CD4-positive, alpha-beta memory T cell (primary cell): ENCODE data around the gene NUP50. TPM values are rescaled to one million over a fixed set of nuclear protein-coding genes. Genes with fewer than 3 reads are reported as not detected.
A peak's percentile ranks its signal among the peaks of the same experiment; 100 is the strongest.

Source experiments
- CTCF ChIA-PET: fragments of 350-600 bp; sonication (Branson Sonifier 250); formaldehyde crosslinking; loops from one replicate; lab custom pipeline; 2021; ENCODE audit warnings: inconsistent platforms; ENCODE audit not compliant: partially characterized antibody; lab: Charles Lee
- POLR2A ChIA-PET: fragments of 350-600 bp; sonication (Branson Sonifier 250); formaldehyde crosslinking; loops from one replicate; lab custom pipeline; 2021; ENCODE audit not compliant: partially characterized antibody; lab: Charles Lee
- DNase-seq, 5 donors: peaks; one replicate each; pipeline versions ENCODE4 v3.0.0 to v3.0.0-alpha.2; 2020 to 2022; ENCODE audit warnings: mixed read lengths in 1 of 5
- H3K27ac ChIP-seq: one replicate; pipeline ENCODE4 v1.7.0; 2013; ENCODE audit warnings: low read depth, low read length
- H3K27me3 ChIP-seq: 2 replicates; pipeline ENCODE4 v1.7.0; 2013; ENCODE audit warnings: mild to moderate bottlenecking, low read length, moderate library complexity; ENCODE audit not compliant: insufficient read depth
- H3K36me3 ChIP-seq: 2 replicates; pipeline ENCODE4 v1.7.0; 2013; ENCODE audit warnings: mild to moderate bottlenecking, low read length, moderate library complexity; ENCODE audit not compliant: insufficient read depth
- H3K4me1 ChIP-seq: 2 replicates; pipeline ENCODE4 v1.7.0; 2013; ENCODE audit warnings: mild to moderate bottlenecking, low read length, moderate library complexity; ENCODE audit not compliant: insufficient read depth
- H3K4me3 ChIP-seq, 2 donors: one replicate each; pipeline ENCODE4 v1.7.0; 2013; ENCODE audit warnings: low read length in 2 of 2, mild to moderate bottlenecking in 1 of 2
- H3K9me3 ChIP-seq, 2 donors: one replicate each; pipeline ENCODE4 v1.7.0; 2013; ENCODE audit warnings: low read length in 2 of 2, control low read depth in 1 of 2; ENCODE audit not compliant: control insufficient read depth in 1 of 2
- H3K27ac Mint-ChIP-seq, 7 donors: one replicate each; pipeline ENCODE4 v1.8.0; 2020 to 2021; ENCODE audit warnings: mixed read lengths in 7 of 7, mild to moderate bottlenecking in 6 of 7, inconsistent platforms in 3 of 7, moderate library complexity in 3 of 7
- H3K27me3 Mint-ChIP-seq, 2 donors: one replicate each; pipeline ENCODE4 v1.8.0; 2020 to 2021; ENCODE audit warnings: mixed read lengths in 2 of 2
- H3K36me3 Mint-ChIP-seq, 2 donors: one replicate each; pipeline ENCODE4 v1.8.0; 2020 to 2021; ENCODE audit warnings: mixed read lengths in 2 of 2, inconsistent platforms in 1 of 2, mild to moderate bottlenecking in 1 of 2
- H3K4me1 Mint-ChIP-seq, 4 donors: one replicate each; pipeline ENCODE4 v1.8.0; 2020 to 2021; ENCODE audit warnings: mixed read lengths in 4 of 4, mild to moderate bottlenecking in 1 of 4
- H3K4me3 Mint-ChIP-seq, 8 donors: one replicate each; pipeline ENCODE4 v1.8.0; 2020 to 2021; ENCODE audit warnings: mixed read lengths in 8 of 8, mild to moderate bottlenecking in 7 of 8, moderate library complexity in 6 of 8, inconsistent platforms in 3 of 8
- H3K9me3 Mint-ChIP-seq, 8 donors: one replicate each; pipeline ENCODE4 v1.8.0; 2020 to 2021; ENCODE audit warnings: mixed read lengths in 8 of 8, mild to moderate bottlenecking in 5 of 8, inconsistent platforms in 3 of 8, moderate library complexity in 1 of 8
- intact Hi-C: fragments of 100-400 bp; cut with micrococcal nuclease; formaldehyde crosslinking; loops from one replicate; pipeline ENCODE4 v1.15.1; 2023
- polyA plus RNA-seq, 2 donors: library from polyadenylated mRNA; unstranded; fragments of 300-500 nt; fragmentation: Illumina TruSeq; gene quantifications; one replicate each; pipeline ENCODE4 v1.2.3, GENCODE V29; 2021
- total RNA-seq, 2 experiments: library from RNA; stranded (reverse); gene quantifications; one replicate each; pipeline ENCODE4 v1.2.3, GENCODE V29; 2021

Gene NUP50
- total and polyA plus RNA-seq, 4 experiments from 2014 or later, result 40.1 to 158 (median 103) TPM

DNA sequence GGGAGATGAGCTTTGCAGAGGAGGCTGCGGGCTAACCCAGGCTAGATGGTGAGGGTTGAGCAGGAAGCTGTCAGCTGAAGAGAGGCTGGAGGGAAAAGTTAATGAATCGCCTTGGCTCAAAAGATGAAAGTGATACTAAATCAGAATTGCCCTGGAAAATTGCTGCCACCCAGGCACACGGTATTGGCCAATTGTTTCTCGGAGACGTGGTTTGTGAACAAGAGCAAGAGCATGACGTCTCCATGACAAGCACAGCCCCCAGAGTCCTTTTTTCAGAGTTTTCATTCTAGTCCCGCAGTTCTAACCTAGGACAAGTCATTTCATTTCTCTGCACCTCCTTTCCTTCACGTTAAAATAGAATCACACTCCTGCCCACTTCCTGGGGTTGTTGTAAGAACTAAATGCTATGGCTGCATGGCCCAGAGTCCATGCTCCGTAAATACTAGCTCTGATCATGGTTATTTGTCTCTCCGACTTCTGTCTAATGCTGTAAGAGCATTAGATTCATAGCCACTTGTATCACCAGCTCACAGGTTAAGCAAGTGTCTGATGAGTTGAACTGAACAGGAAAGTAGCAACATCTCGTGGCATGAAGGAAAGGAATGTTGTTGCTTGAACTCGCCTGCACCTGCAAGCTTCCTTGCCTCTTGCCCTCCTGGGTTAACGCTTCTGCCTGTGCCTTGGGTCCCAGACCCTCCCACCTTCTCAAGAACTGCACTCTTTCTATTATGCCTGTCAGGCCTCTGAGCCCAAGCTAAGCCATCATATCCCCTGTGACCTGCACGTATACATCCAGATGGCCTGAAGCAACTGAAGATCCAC lies 33.8 kb upstream of the NUP50 start:
- POLR2A ChIA-PET, result no interaction called here
- H3K4me1 Mint-ChIP-seq, result peaks cover 15 to 20% (median 17%) of the 10 kb centered on the region in 4 donors
- peaks cover 18 to 21% of the 10 kb centered on the region in 2 donors for H3K36me3 Mint-ChIP-seq
- CTCF ChIA-PET, result no interaction called here
- peaks cover 0 to 4% of the 10 kb centered on the region in 2 donors for H3K9me3 ChIP-seq
- H3K27ac Mint-ChIP-seq, result peak overlapping the region; percentile 62 to 94 (median 78)
- H3K4me3 ChIP-seq, result no peak overlapping the region
- peaks cover 0 to 11% (median 6%) of the 10 kb centered on the region in 8 donors for H3K9me3 Mint-ChIP-seq
- peaks cover 0 to 2% of the 10 kb centered on the region in 2 donors for H3K27me3 Mint-ChIP-seq
- peak in 2 of 5 donors; percentile 3 to 9 for DNase-seq
- H3K36me3 ChIP-seq, result peaks cover 10% of the 10 kb centered on the region
- intact Hi-C loops, result no loop called here
- peak overlapping the region; percentile 66 to 86 (median 80) for H3K4me3 Mint-ChIP-seq
- peaks cover 10% of the 10 kb centered on the region for H3K4me1 ChIP-seq
- no peaks in the 10 kb centered on the region for H3K27me3 ChIP-seq
- peak overlapping the region; percentile 1 for H3K27ac ChIP-seq

DNA sequence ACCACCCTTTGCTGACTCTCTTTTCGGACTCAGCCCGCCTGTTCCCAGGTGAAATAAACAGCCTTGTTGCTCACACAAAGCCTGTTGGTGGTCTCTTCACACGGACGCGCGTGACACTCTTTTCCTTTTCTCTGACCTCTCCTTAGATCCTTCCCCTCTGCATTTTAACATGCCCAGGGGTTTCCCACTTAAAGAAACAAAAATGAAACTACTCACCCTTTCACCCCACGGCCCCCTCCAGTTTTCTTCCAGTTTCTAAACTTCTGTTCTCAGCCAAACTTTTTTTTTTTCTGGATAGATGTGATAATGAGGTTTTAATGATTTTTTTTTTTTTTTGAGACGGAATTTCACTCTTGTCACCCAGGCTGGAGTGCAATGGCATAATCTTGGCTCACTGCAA lies 32.8 kb upstream of the NUP50 start:
- Histone ChIP-seq H3K4me3 (no peak overlapping the region), H3K27me3 (no peaks in the 10 kb centered on the region), H3K36me3 (peaks cover 10% of the 10 kb centered on the region), H3K27ac (no peak overlapping the region), H3K4me1 (peaks cover 10% of the 10 kb centered on the region), H3K9me3 (peaks cover 0 to 4% of the 10 kb centered on the region in 2 donors)
- Mint-ChIP-seq H3K27ac (peak overlapping the region in 2 of 7 donors; percentile 19 to 54), H3K4me3 (no peak overlapping the region), H3K9me3 (peaks cover 0 to 16% (median 6%) of the 10 kb centered on the region in 8 donors), H3K4me1 (peaks cover 15 to 20% (median 17%) of the 10 kb centered on the region in 4 donors), H3K36me3 (peaks cover 25 to 27% of the 10 kb centered on the region in 2 donors), H3K27me3 (peaks cover 0 to 2% of the 10 kb centered on the region in 2 donors)
- POLR2A ChIA-PET, result no interaction called here
- CTCF ChIA-PET, result no interaction called here
- no peak for DNase-seq
- intact Hi-C loops, result no loop called here

DNA sequence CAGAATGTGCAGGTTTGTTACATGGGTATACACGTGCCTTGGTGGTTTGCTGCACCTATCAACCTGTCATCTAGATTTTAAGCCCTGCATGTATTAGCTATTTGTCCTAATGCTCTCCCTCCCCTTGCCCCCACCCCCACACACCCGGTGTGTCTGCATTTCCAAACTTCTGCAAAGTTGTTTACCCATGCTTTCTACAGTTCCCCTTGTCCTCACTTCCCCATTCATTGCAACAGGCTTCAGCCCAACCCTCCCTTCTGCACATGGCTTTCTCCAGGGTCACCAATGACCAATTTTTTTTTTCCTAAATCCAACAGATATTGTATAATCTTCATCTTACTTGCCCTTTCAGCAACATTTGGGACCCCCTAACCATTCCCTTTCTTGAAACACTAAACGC lies 32.0 kb upstream of the NUP50 start:
- no peaks in the 10 kb centered on the region for H3K27me3 ChIP-seq

DNA sequence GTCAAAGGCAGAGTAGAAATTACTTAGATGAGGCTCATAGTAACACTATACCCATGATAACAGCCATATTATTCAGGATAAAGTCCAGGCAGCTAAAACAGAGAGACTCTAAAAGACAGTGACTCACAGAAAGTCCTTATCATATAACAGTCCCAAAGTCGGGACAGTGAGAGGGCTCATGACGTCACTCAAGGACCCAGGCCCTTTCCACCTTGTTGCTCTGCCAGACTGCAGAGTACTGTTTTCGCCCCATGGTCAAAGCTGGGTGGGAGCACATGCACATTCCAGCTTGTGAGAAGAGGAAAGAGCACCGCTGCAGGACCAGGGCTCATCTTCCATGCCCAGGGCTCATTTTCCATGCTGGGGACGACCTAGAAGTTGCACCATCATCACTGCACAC lies 29.4 kb upstream of the NUP50 start:
- Histone ChIP-seq H3K4me1 (peaks cover 8% of the 10 kb centered on the region), H3K36me3 (peaks cover 10% of the 10 kb centered on the region), H3K27me3 (no peaks in the 10 kb centered on the region), H3K9me3 (peaks cover 0 to 4% of the 10 kb centered on the region in 2 donors), H3K4me3 (no peak overlapping the region), H3K27ac (no peak overlapping the region)
- ChIA-PET POLR2A (no interaction called here), CTCF (no interaction called here)
- no peak for DNase-seq
- Mint-ChIP-seq H3K4me1 (peaks cover 12 to 17% (median 15%) of the 10 kb centered on the region in 4 donors), H3K27me3 (no peaks in the 10 kb centered on the region), H3K27ac (no peak overlapping the region), H3K36me3 (peaks cover 26 to 31% of the 10 kb centered on the region in 2 donors), H3K9me3 (peaks cover 0 to 16% (median 6%) of the 10 kb centered on the region in 8 donors), H3K4me3 (no peak overlapping the region)
- intact Hi-C loops, result no loop called here

More for the DNA sequence above, 32.0 kb upstream of the NUP50 start:
- H3K4me1 ChIP-seq, result peaks cover 10% of the 10 kb centered on the region
- Mint-ChIP-seq H3K27ac (peak overlapping the region in 1 of 7 donors; percentile 32), H3K4me1 (peaks cover 15 to 22% (median 18%) of the 10 kb centered on the region in 4 donors), H3K4me3 (peak overlapping the region in 1 of 8 donors; percentile 8), H3K36me3 (peaks cover 25 to 27% of the 10 kb centered on the region in 2 donors), H3K9me3 (peaks cover 0 to 16% (median 6%) of the 10 kb centered on the region in 8 donors), H3K27me3 (no peaks in the 10 kb centered on the region)
- H3K4me3 ChIP-seq, result no peak overlapping the region
- H3K36me3 ChIP-seq, result peaks cover 10% of the 10 kb centered on the region
- peaks cover 0 to 4% of the 10 kb centered on the region in 2 donors for H3K9me3 ChIP-seq
- CTCF ChIA-PET, result no interaction called here
- intact Hi-C loops, result no loop called here
- no peak overlapping the region for H3K27ac ChIP-seq
- POLR2A ChIA-PET, result no interaction called here
- no peak for DNase-seq

DNA sequence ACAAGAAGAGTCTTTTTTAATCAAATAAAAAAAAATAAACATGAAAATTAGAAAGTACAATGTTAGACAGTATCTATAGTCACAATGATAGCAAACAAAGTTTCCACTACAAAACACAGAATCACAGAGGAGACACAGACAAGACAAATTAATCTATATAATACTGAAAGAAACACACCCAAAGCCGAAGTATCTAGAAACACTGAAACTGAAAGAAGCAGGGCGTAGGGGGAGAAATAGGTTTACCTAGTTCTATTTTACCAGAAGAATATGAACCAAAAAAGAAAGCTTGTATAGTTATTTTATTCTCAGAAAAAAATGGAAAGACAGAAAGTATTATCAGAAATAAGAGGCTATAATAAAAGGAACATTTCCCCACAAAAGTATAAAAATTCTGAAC lies 27.1 kb upstream of the NUP50 start:
- no peak overlapping the region for H3K27ac ChIP-seq
- Mint-ChIP-seq H3K27me3 (no peaks in the 10 kb centered on the region), H3K27ac (no peak overlapping the region), H3K9me3 (peaks cover 0 to 16% (median 6%) of the 10 kb centered on the region in 8 donors), H3K4me1 (peaks cover 0 to 6% (median 2%) of the 10 kb centered on the region in 4 donors), H3K4me3 (peak overlapping the region in 1 of 8 donors; percentile 30), H3K36me3 (peaks cover 28 to 35% of the 10 kb centered on the region in 2 donors)
- no peak overlapping the region for H3K4me3 ChIP-seq
- no peak for DNase-seq
- CTCF ChIA-PET, result no interaction called here
- intact Hi-C loops, result no loop called here
- peaks cover 0 to 4% of the 10 kb centered on the region in 2 donors for H3K9me3 ChIP-seq
- peaks cover 10% of the 10 kb centered on the region for H3K36me3 ChIP-seq
- no peaks in the 10 kb centered on the region for H3K4me1 ChIP-seq
- POLR2A ChIA-PET, result no interaction called here
- no peaks in the 10 kb centered on the region for H3K27me3 ChIP-seq

DNA sequence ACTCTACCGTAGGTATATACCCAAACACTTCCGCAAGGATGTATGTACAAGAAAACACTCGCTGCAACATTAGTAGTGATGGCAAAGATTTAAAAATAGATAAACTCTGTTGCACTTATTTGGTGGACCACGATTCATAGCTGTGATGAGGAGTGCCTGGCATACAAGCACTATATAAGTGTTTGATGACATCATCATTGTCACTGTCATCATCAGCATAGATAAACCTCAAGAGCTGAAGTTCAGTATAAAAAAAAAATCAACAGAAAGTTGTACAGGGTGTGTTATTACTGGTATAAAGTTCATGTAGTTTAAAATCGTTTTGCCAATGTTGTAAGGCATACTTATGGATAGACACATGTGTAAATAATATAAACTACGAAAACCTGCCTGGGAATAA lies 24.0 kb upstream of the NUP50 start:
- no peaks in the 10 kb centered on the region for H3K9me3 ChIP-seq
- no peaks in the 10 kb centered on the region for H3K27me3 ChIP-seq
- no peaks in the 10 kb centered on the region for H3K36me3 ChIP-seq
- Mint-ChIP-seq H3K27ac (no peak overlapping the region), H3K36me3 (peaks cover 12 to 20% of the 10 kb centered on the region in 2 donors), H3K27me3 (no peaks in the 10 kb centered on the region), H3K9me3 (peaks cover 0 to 12% (median 2%) of the 10 kb centered on the region in 8 donors), H3K4me1 (peaks cover 0 to 11% (median 3%) of the 10 kb centered on the region in 4 donors), H3K4me3 (no peak overlapping the region)
- no peak overlapping the region for H3K4me3 ChIP-seq
- ChIA-PET POLR2A (no interaction called here), CTCF (no interaction called here)
- intact Hi-C loops, result no loop called here
- H3K4me1 ChIP-seq, result no peaks in the 10 kb centered on the region
- no peak overlapping the region for H3K27ac ChIP-seq
- no peak for DNase-seq

DNA sequence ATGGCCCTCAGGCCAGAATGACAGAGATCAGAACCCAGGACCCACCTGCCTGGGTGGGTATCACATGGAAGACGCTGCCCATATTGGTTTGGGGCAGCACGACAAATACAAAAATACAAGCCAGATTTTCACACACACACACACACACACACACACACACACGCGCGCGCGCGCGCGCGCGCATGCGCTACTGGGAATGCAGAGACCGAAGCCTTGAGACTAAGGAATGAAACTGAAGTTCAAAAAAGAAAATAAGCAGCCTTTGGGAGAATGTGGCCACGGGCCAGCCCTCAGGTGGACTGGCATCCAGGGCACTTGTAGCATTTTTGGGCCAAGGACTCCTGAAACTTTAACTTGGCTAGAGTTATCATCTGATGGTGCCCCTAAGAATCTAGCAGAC lies 21.3 kb upstream of the NUP50 start:
- Mint-ChIP-seq H3K4me1 (peaks cover 0 to 7% (median 3%) of the 10 kb centered on the region in 4 donors), H3K4me3 (no peak overlapping the region), H3K27me3 (no peaks in the 10 kb centered on the region), H3K36me3 (peaks cover 3 to 9% of the 10 kb centered on the region in 2 donors), H3K27ac (no peak overlapping the region), H3K9me3 (peaks cover 0 to 4% (median 0%) of the 10 kb centered on the region in 8 donors)
- H3K4me1 ChIP-seq, result no peaks in the 10 kb centered on the region
- intact Hi-C loops, result no loop called here
- ChIA-PET POLR2A (no interaction called here), CTCF (no interaction called here)
- no peak overlapping the region for H3K4me3 ChIP-seq
- H3K27ac ChIP-seq, result no peak overlapping the region
- no peaks in the 10 kb centered on the region for H3K36me3 ChIP-seq
- no peaks in the 10 kb centered on the region for H3K9me3 ChIP-seq
- DNase-seq, result no peak
- no peaks in the 10 kb centered on the region for H3K27me3 ChIP-seq
